ENCODE data around the gene THTPA. TPM values are rescaled to one million over a fixed set of nuclear protein-coding genes. Genes with fewer than 3 reads are reported as not detected.

THTPA gene
- total and polyA plus RNA-seq, 2 of the 4 experiments (the other 2 are of a cell fraction) = 5.0 to 9.2 TPM

GRCh38 chr14:23559010-23559925 is 3.2 kb downstream of the THTPA start (continued):
- TF ChIP-seq SMC3 (IDR thresholded peaks at IDR 0.05; ENCODE audit: low read depth, low read length) (peak; percentile 87), CHD1 (IDR thresholded peaks at IDR 0.05; ENCODE audit: low read depth, low read length) (no peak)

- Histone ChIP-seq H4K20me1 (ENCODE audit: insufficient read depth, low read length) (no peaks in the 10 kb centered on the region), H2BK15ac (ENCODE audit: low read depth, low read length) (no peak overlapping the region), H3K4me3 (ENCODE audit: insufficient read depth, low read depth, low read length) (no peak overlapping the region), H2AK5ac (ENCODE audit: low read depth, low read length) (no peak overlapping the region), H3K18ac (ENCODE audit: low read depth, low read length) (no peak overlapping the region), H4K8ac (ENCODE audit: low read depth in 2 of 2, low read length in 2 of 2) (no peak overlapping the region), H3K36me3 (ENCODE audit: control insufficient read depth, insufficient read depth, low read length) (peaks cover 7% of the 10 kb centered on the region), H3K9me1 (ENCODE audit: insufficient read depth, low read length) (peaks cover 10% of the 10 kb centered on the region), H3K79me1 (ENCODE audit: low read depth in 1 of 2, low read length in 2 of 2) (peaks cover 15 to 18% of the 10 kb centered on the region in 2 experiments), H3K9ac (ENCODE audit: low read depth, low read length) (no peak overlapping the region), H3K14ac (replicated peaks; ENCODE audit: low read depth, low read length) (no peak overlapping the region), H4K91ac (ENCODE audit: insufficient read depth, low read depth, low read length) (no peak overlapping the region), H3K27me3 (ENCODE audit: control insufficient read depth, insufficient read depth, low read length) (no peaks in the 10 kb centered on the region), H3K27ac (ENCODE audit: insufficient read depth, low read length) (no peak overlapping the region), H3K4me2 (ENCODE audit: low read depth, low read length) (no peak overlapping the region), H3K4me1 (ENCODE audit: control insufficient read depth, insufficient read depth, low read length) (peaks cover 7% of the 10 kb centered on the region), H3K9me3 (ENCODE audit: control insufficient read depth, insufficient read depth, low read length) (no peaks in the 10 kb centered on the region), H2BK20ac (ENCODE audit: low read depth, low read length) (no peak overlapping the region), H3K4ac (ENCODE audit: low read depth, low read length) (no peak overlapping the region), H2AK9ac (replicated peaks; ENCODE audit: low read depth, low read length, poor library complexity) (no peak overlapping the region), H2BK120ac (ENCODE audit: low read depth, low read length) (no peak overlapping the region), H4K5ac (ENCODE audit: low read depth, low read length) (no peak overlapping the region), H3K56ac (ENCODE audit: extremely low read depth, insufficient read depth, low read length) (no peak overlapping the region), H2AFZ (replicated peaks; ENCODE audit: low read length, poor library complexity) (no peak overlapping the region), H2BK5ac (ENCODE audit: low read depth, low read length, poor library complexity, severe bottlenecking) (no peak overlapping the region), H3K23ac (ENCODE audit: low read depth, low read length) (no peak overlapping the region)
- ChIA-PET POLR2A (ENCODE audit: unreplicated experiment) (no interaction called here), CTCF (interaction anchor here (0.5 to 4.2 kb wide), 6 partner anchors 8 to 944 kb away, joined by 3 to 30 read pairs (median 4); no protein-coding TSS in a partner anchor)
- WGBS, 2 experiments (ENCODE audit: extremely low coverage in 2 of 2, insufficient read length in 1 of 2) = no CpG with 5 or more reads among the region's 3 CpGs
- BruUV-seq (replicated peaks) = no TSS peak
- ATAC-seq (ENCODE audit: low read depth) (no peak), DNase-seq (no peak)
- dilution Hi-C loops (cut with HindIII; ENCODE audit: low sequenced_read_pairs, unreplicated experiment) (no loop called here), intact Hi-C loops (cut with micrococcal nuclease) (loop anchor here (1.0 kb wide), 1 partner anchor 77 kb away; no protein-coding TSS in a partner anchor), in situ Hi-C loops (cut with MboI; ENCODE audit: low sequenced_read_pairs) (loop anchor here (5.0 to 10.0 kb wide), 2 partner anchors 83 to 235 kb away; partner anchors contain the start of gene PABPN1)
- TF ChIP-seq FOS (IDR thresholded peaks at IDR 0.05; ENCODE audit: low read depth, low read length) (no peak), MXI1 (IDR thresholded peaks at IDR 0.05; ENCODE audit: borderline replicate concordance, low read depth, low read length) (no peak), SMC3 (IDR thresholded peaks at IDR 0.05; ENCODE audit: low read depth, low read length) (no peak), RAD21 (IDR thresholded peaks at IDR 0.05; ENCODE audit: low read length) (no peak), POLR2A (IDR thresholded peaks at IDR 0.05; ENCODE audit: low read depth, low read length) (no peak), MAZ (IDR thresholded peaks at IDR 0.05; ENCODE audit: borderline replicate concordance, low read depth, low read length) (no peak), CHD1 (IDR thresholded peaks at IDR 0.05; ENCODE audit: low read depth, low read length) (no peak), MAFK (IDR thresholded peaks at IDR 0.05; ENCODE audit: low read depth, low read length) (no peak), CEBPB (IDR thresholded peaks at IDR 0.05; ENCODE audit: low read depth, low read length) (no peak), RFX5 (IDR thresholded peaks at IDR 0.05; ENCODE audit: low read depth, low read length) (no peak), RCOR1 (IDR thresholded peaks at IDR 0.05; ENCODE audit: insufficient replicate concordance, low read length) (no peak)
- TF ChIP-seq, protein P1, sequence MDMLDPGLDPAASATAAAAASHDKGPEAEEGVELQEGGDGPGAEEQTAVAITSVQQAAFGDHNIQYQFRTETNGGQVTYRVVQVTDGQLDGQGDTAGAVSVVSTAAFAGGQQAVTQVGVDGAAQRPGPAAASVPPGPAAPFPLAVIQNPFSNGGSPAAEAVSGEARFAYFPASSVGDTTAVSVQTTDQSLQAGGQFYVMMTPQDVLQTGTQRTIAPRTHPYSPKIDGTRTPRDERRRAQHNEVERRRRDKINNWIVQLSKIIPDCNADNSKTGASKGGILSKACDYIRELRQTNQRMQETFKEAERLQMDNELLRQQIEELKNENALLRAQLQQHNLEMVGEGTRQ (IDR thresholded peaks at IDR 0.05; ENCODE audit: low read depth, low read length) = no peak
- TF ChIP-seq, protein P2, sequence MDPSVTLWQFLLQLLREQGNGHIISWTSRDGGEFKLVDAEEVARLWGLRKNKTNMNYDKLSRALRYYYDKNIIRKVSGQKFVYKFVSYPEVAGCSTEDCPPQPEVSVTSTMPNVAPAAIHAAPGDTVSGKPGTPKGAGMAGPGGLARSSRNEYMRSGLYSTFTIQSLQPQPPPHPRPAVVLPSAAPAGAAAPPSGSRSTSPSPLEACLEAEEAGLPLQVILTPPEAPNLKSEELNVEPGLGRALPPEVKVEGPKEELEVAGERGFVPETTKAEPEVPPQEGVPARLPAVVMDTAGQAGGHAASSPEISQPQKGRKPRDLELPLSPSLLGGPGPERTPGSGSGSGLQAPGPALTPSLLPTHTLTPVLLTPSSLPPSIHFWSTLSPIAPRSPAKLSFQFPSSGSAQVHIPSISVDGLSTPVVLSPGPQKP (IDR thresholded peaks at IDR 0.05; ENCODE audit: borderline replicate concordance, low read depth, low read length) = no peak
Observed at GRCh38 chr14:23559926-23560520, 4.0 kb downstream of the THTPA start.

All from IMR-90 (cell line).